GM23338 (cell line): ENCODE results near the gene AGAP1. TPM values are rescaled to one million over a fixed set of nuclear protein-coding genes. Genes with fewer than 3 reads are reported as not detected.

ENCODE experiments used
- ATAC-seq: fragments of 200-7000 bp; cut with Tn5 transposase; 3 replicates; pipeline ENCODE4 v1.9.1; 2020
- DNase-seq: peaks from one replicate; pipeline ENCODE4 v3.0.0-alpha.2; 2015; ENCODE audit warnings: low spot score
- H2AFZ ChIP-seq: fragments of 200-600 bp; sonication (generic); 2 replicates; pipeline ENCODE4 v1.8.0; 2016; ENCODE audit warnings: antibody characterized with exemption, mild to moderate bottlenecking, moderate library complexity
- H3F3A ChIP-seq: fragments of 200-600 bp; sonication (generic); replicated peaks from 2 replicates; pipeline ENCODE4 v1.8.0; 2017; ENCODE audit warnings: antibody characterized with exemption, mixed run types, low read depth
- H3K27ac ChIP-seq: fragments of 200-600 bp; sonication (generic); 2 replicates; pipeline ENCODE4 v1.6.1; 2016; ENCODE audit warnings: low read depth
- H3K27me3 ChIP-seq: fragments of 200-600 bp; sonication (generic); 2 replicates; pipeline ENCODE4 v1.8.0; 2016; ENCODE audit warnings: mild to moderate bottlenecking, mixed run types, moderate library complexity; ENCODE audit not compliant: insufficient read depth
- H3K36me3 ChIP-seq: fragments of 200-600 bp; sonication (generic); 2 replicates; pipeline ENCODE4 v1.8.0; 2016; ENCODE audit warnings: mild to moderate bottlenecking; ENCODE audit not compliant: insufficient read depth
- H3K4me1 ChIP-seq: fragments of 200-600 bp; sonication (generic); 2 replicates; pipeline ENCODE4 v1.8.0; 2016; ENCODE audit warnings: mild to moderate bottlenecking, moderate library complexity; ENCODE audit not compliant: insufficient read depth
- H3K4me2 ChIP-seq: fragments of 200-600 bp; sonication (generic); 2 replicates; pipeline ENCODE4 v1.7.1; 2017; ENCODE audit warnings: mixed run types
- H3K4me3 ChIP-seq: fragments of 200-600 bp; sonication (generic); 2 replicates; pipeline ENCODE4 v1.6.1; 2016; ENCODE audit warnings: mixed run types
- H3K79me2 ChIP-seq: fragments of 200-600 bp; sonication (generic); replicated peaks from 2 replicates; pipeline ENCODE4 v1.8.0; 2017; ENCODE audit warnings: mild to moderate bottlenecking; ENCODE audit not compliant: insufficient read depth
- H3K9me2 ChIP-seq: fragments of 200-600 bp; sonication (generic); 2 replicates; pipeline ENCODE4 v1.8.0; 2017; ENCODE audit not compliant: insufficient read depth
- H4K20me1 ChIP-seq: fragments of 200-600 bp; sonication (generic); replicated peaks from 2 replicates; pipeline ENCODE4 v1.8.0; 2017; ENCODE audit warnings: mild to moderate bottlenecking; ENCODE audit not compliant: insufficient read depth
- H3K27ac Mint-ChIP-seq: 2 replicates; pipeline ENCODE4 v1.8.0; 2020; ENCODE audit warnings: inconsistent platforms, mild to moderate bottlenecking, moderate library complexity, mixed read lengths
- H3K27me3 Mint-ChIP-seq: 3 replicates; pipeline ENCODE4 v1.8.0; 2022; ENCODE audit warnings: low read depth, mild to moderate bottlenecking, moderate library complexity, mixed read lengths, inconsistent platforms; ENCODE audit not compliant: insufficient read depth, poor library complexity
- H3K36me3 Mint-ChIP-seq: 3 replicates; pipeline ENCODE4 v1.8.0; 2021; ENCODE audit warnings: low read depth, mild to moderate bottlenecking, inconsistent platforms, moderate library complexity, mixed read lengths
- H3K4me1 Mint-ChIP-seq: 3 replicates; pipeline ENCODE4 v1.8.0; 2020; ENCODE audit warnings: mild to moderate bottlenecking, inconsistent platforms, mixed read lengths
- H3K4me3 Mint-ChIP-seq: 3 replicates; pipeline ENCODE4 v1.8.0; 2021; ENCODE audit warnings: moderate library complexity, mild to moderate bottlenecking, inconsistent platforms, mixed read lengths
- H3K9me3 Mint-ChIP-seq: 3 replicates; pipeline ENCODE4 v1.8.0; 2020; ENCODE audit warnings: moderate library complexity, mild to moderate bottlenecking, inconsistent platforms, mixed read lengths
- CREB1 ChIP-seq: fragments of 250-450 bp; sonication (Bioruptor Pico); IDR thresholded peaks from 2 replicates; pipeline ENCODE4 v1.5.0; 2020; ENCODE audit warnings: low read depth, mild to moderate bottlenecking, moderate library complexity
- ETS1 ChIP-seq: IDR thresholded peaks from 2 replicates; pipeline ENCODE4 v1.6.1; 2016; ENCODE audit warnings: antibody characterized with exemption
- EZH2 ChIP-seq: fragments of 200-600 bp; sonication (generic); IDR thresholded peaks from one replicate; pipeline ENCODE4 v1.8.0; 2017; ENCODE audit warnings: antibody characterized with exemption, mild to moderate bottlenecking, low read depth; ENCODE audit not compliant: unreplicated experiment
- JUNB ChIP-seq: IDR thresholded peaks from one replicate; pipeline ENCODE4 v1.6.1; 2016; ENCODE audit warnings: antibody characterized with exemption; ENCODE audit not compliant: unreplicated experiment
- NANOG ChIP-seq: IDR thresholded peaks from 2 replicates; pipeline ENCODE4 v1.6.1; 2016; ENCODE audit warnings: antibody characterized with exemption, borderline replicate concordance
- POLR2AphosphoS5 ChIP-seq: IDR thresholded peaks from 2 replicates; pipeline ENCODE4 v1.6.1; 2016; ENCODE audit warnings: antibody characterized with exemption, low read depth
- STAT1 ChIP-seq: IDR thresholded peaks from one replicate; pipeline ENCODE4 v1.6.1; 2016; ENCODE audit warnings: antibody characterized with exemption; ENCODE audit not compliant: unreplicated experiment
- ZNF114 ChIP-seq: fragments of 250-450 bp; sonication (Bioruptor Pico); IDR thresholded peaks from 2 replicates; pipeline ENCODE4 v1.5.0; 2020; ENCODE audit warnings: mild to moderate bottlenecking, moderate library complexity
- ZNF331 ChIP-seq: fragments of 250-450 bp; sonication (Bioruptor Pico); IDR thresholded peaks from 2 replicates; pipeline ENCODE4 v1.5.0; 2020; ENCODE audit warnings: low read depth, mild to moderate bottlenecking, moderate library complexity
- ZNF462 ChIP-seq: fragments of 250-450 bp; sonication (Bioruptor Pico); IDR thresholded peaks from 2 replicates; pipeline ENCODE4 v1.5.0; 2020; ENCODE audit warnings: mild to moderate bottlenecking, moderate library complexity
- polyA plus RNA-seq: library from polyadenylated mRNA; unstranded; fragments of >200 nt; fragmentation: Nextera tagmentation; extraction: Ambion mirVana; gene quantifications from 2 replicates; pipeline ENCODE4 v1.2.1, GENCODE V29; 2016
- total RNA-seq: library from RNA; depleted of rRNA; stranded (reverse); fragments of >200 nt; shearing (Covaris generic); gene quantifications from 2 replicates; pipeline ENCODE4 v1.2.3, GENCODE V29; 2014

The AGAP1 gene
- total and polyA plus RNA-seq, 2 experiments from 2014 or later, result 13.3 to 27.9 TPM

- Histone ChIP-seq H4K20me1 (no peaks in the 10 kb centered on the region), H3K4me1 (peaks cover 16% of the 10 kb centered on the region), H3K4me3 (no peak overlapping the region), H3F3A (no peaks in the 10 kb centered on the region), H2AFZ (no peak overlapping the region), H3K79me2 (0 out of 2 replicates have a peak, but pooled peaks cover 4% of the 10 kb centered on the region), H3K9me2 (no peaks in the 10 kb centered on the region), H3K27me3 (no peaks in the 10 kb centered on the region), H3K36me3 (no peaks in the 10 kb centered on the region), H3K27ac (no peak overlapping the region), H3K4me2 (no peak overlapping the region)
- no peak for TF ChIP-seq JUNB
- DNase-seq (no peak), ATAC-seq (no peak)
- Mint-ChIP-seq H3K4me1 (peaks cover 23% of the 10 kb centered on the region), H3K9me3 (peaks cover 14% of the 10 kb centered on the region; the same call in 2 of the 3 replicates), H3K27ac (no peak overlapping the region), H3K4me3 (no peak overlapping the region), H3K27me3 (peaks cover 5% of the 10 kb centered on the region), H3K36me3 (peaks cover 16% of the 10 kb centered on the region; the same call in 2 of the 3 replicates)
These were observed 376.7 kb downstream of the AGAP1 start for GRCh38 chr2:235870515-235870914.

- Mint-ChIP-seq H3K4me1 (peaks cover 18% of the 10 kb centered on the region), H3K4me3 (no peak overlapping the region), H3K9me3 (peaks cover 3% of the 10 kb centered on the region; the same call in 1 of the 3 replicates), H3K27me3 (peaks cover 4% of the 10 kb centered on the region), H3K27ac (no peak overlapping the region), H3K36me3 (peaks cover 3% of the 10 kb centered on the region; the same call in 2 of the 3 replicates)
- no peak for DNase-seq
- TF ChIP-seq POLR2AphosphoS5, result no peak
- no peak for TF ChIP-seq ZNF331
- no peak for TF ChIP-seq EZH2
- Histone ChIP-seq H3K36me3 (no peaks in the 10 kb centered on the region), H3F3A (no peaks in the 10 kb centered on the region), H4K20me1 (no peaks in the 10 kb centered on the region; the same call in 1 of the 2 replicates), H2AFZ (no peak overlapping the region), H3K4me1 (no peaks in the 10 kb centered on the region), H3K4me3 (no peak overlapping the region), H3K4me2 (no peak overlapping the region), H3K27me3 (no peaks in the 10 kb centered on the region), H3K79me2 (no peaks in the 10 kb centered on the region), H3K27ac (no peak overlapping the region), H3K9me2 (no peaks in the 10 kb centered on the region)
- no peak for ATAC-seq
These were observed 382.3 kb downstream of the AGAP1 start for GRCh38 chr2:235876099-235876679.

- peaks cover 4% of the 10 kb centered on the region for H3K27me3 Mint-ChIP-seq
- H3K79me2 ChIP-seq, result no peaks in the 10 kb centered on the region
- no peak for DNase-seq
- H3K4me1 ChIP-seq, result no peaks in the 10 kb centered on the region
- no peak overlapping the region for H2AFZ ChIP-seq
- H3K4me1 Mint-ChIP-seq, result peaks cover 21% of the 10 kb centered on the region
- no peak overlapping the region for H3K27ac ChIP-seq
- no peaks in the 10 kb centered on the region for H3K36me3 Mint-ChIP-seq
- H3K27me3 ChIP-seq, result no peaks in the 10 kb centered on the region
- no peak overlapping the region for H3K4me2 ChIP-seq
- H3F3A ChIP-seq, result no peaks in the 10 kb centered on the region
- no peaks in the 10 kb centered on the region for H3K9me2 ChIP-seq
- no peaks in the 10 kb centered on the region for H3K9me3 Mint-ChIP-seq
- no peaks in the 10 kb centered on the region for H3K36me3 ChIP-seq
- ATAC-seq, result no peak
- no peaks in the 10 kb centered on the region; the same call in 1 of the 2 replicates for H4K20me1 ChIP-seq
- no peak overlapping the region for H3K4me3 Mint-ChIP-seq
- no peak overlapping the region for H3K4me3 ChIP-seq
- no peak overlapping the region for H3K27ac Mint-ChIP-seq
- TF ChIP-seq ETS1 (no peak), ZNF114 (CRISPR knock-in tag) (no peak), CREB1 (CRISPR knock-in tag) (no peak), NANOG (no peak), STAT1 (no peak), POLR2AphosphoS5 (no peak), ZNF462 (CRISPR knock-in tag) (no peak)
These were observed 383.5 kb downstream of the AGAP1 start for GRCh38 chr2:235877275-235877802.
